Measurements from ENCODE around the gene ETV1. TPM values are rescaled to one million over a fixed set of nuclear protein-coding genes. Genes with fewer than 3 reads are reported as not detected.

The ETV1 gene
- total RNA-seq, 1 experiment from 2014 or later: 11.9 TPM

GRCh38 chr7:13879994-13880686 is 109.3 kb downstream of the ETV1 start:
- DNase-seq (ENCODE audit: low read depth): peak; percentile 87

DNA sequence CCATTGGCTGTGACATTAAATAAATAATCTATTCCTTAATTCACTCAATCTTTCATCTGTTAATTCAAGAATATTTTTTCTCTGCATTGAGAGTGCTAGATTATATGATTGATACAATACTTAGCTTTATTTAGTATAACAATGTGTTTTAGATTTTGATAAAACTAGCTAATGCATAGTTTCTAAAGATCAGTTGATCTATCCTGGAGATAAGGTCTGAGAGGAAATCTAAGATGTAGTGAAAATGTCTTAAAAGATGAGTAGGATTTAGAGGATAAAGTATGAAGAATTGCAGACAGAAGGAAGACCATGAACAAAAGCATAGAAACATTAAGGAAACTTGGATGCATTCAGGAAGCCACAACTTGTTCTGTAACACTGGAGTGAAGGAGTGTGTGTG is 110.3 kb downstream of the ETV1 start:
- DNase-seq (ENCODE audit: low read depth): no peak

DNA sequence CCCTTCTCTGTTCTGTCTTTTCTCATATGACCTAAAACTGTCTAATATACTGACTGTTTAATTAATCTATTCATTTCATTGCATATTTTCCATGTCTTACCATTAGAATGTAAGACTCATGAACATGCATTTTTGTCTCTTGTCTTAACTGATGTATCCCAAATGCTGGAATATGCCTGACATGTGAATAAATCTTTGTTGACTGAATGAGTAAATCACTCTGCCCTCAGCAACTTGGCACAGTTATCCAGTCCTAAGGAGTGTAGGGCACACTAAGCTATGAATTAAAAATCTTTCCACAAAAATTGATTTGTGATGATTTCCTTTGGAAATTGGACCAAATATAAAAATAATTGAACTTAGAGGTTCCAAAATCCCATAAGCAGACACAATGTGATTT is 111.3 kb downstream of the ETV1 start:
- no peak for DNase-seq (ENCODE audit: low read depth)

GRCh38 chr7:13875496-13876074 is 113.9 kb downstream of the ETV1 start:
- no peak for DNase-seq (ENCODE audit: low read depth)

DNA sequence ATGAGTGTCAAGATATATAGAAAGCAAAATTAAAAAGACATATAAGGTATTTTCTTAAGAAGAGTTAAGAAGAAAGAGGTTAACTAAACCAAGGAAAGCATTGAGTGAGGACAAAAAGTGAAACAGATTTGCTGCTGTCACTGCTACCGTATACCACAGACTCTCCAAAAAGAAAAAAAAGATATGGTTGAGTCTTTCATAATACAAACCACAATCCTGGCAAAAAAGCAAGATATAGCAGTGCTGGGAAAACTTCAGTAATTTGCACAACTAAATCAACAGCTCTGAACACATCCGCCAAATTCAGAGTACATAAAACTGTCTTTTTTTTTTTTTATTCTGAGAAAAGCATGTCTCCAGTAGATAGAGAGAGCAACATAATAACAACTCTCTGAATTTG is 114.7 kb downstream of the ETV1 start:
- peak; percentile 54 for DNase-seq (ENCODE audit: low read depth)

- DNase-seq (ENCODE audit: low read depth): no peak
These were observed 116.8 kb downstream of the ETV1 start for GRCh38 chr7:13872709-13873108.

DNA sequence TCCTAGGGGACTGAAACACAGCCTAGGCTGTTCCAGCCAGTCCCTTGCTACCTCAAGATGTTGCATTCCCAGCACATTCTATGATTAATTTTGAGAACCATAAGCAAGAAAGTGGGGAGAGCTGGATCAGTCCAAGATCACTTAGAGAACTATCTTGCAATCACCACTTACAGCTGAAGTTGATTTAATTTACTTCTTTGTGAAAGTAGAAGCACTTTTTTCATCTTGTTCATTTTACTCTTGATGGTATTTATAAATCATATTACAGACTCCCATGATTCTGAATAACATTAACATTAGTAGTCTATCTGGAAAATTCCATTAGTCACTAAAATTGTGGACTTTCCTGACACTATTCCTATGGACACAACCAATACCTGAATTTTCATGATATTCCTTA is 118.5 kb downstream of the ETV1 start:
- DNase-seq (ENCODE audit: low read depth): no peak

DNA sequence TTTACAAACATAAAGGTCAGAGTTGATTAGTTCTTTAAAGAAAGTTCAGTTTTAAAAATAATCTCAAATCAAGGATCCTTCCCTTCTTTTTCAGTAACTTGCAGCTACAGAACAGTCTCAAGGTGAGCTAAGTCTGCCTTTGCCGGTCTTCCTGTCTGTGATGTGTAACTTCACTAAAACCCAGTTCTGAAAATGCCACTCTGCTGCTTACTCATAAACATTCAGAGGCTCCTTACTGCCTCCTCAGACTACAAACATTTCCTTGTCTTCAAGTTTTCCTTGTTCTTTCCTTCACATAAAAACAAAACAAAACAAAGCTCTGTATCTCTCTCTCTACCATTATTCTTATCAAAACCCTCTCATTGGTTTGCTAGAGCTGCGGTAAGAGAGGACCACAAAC is 128.7 kb downstream of the ETV1 start:
- no peak for DNase-seq (ENCODE audit: low read depth)

DNA sequence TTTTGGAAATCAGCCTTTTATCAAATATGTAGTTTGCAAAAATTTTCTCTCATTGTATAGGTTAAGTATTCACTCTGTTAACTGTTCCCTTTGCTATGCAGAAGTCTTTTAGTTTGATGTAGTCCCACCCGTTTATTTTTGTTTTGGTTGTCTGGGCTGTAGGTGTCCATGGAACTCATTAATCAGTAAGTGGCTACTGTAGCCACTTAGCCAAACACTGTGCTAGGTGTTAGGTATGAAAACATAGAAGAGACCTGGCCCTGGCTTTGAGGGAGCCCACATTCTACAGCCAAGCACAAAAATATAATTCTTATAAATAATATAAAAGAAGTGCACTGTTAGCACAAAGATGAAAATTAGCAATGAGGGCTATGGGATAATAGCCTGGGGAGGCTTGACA is 133.5 kb downstream of the ETV1 start:
- no peak for DNase-seq (ENCODE audit: low read depth)

GRCh38 chr7:13852281-13852968 is 137.0 kb downstream of the ETV1 start:
- DNase-seq (ENCODE audit: low read depth): no peak

- DNase-seq (ENCODE audit: low read depth): peak; percentile 40
These were observed 137.7 kb downstream of the ETV1 start for GRCh38 chr7:13851736-13852135.

DNA sequence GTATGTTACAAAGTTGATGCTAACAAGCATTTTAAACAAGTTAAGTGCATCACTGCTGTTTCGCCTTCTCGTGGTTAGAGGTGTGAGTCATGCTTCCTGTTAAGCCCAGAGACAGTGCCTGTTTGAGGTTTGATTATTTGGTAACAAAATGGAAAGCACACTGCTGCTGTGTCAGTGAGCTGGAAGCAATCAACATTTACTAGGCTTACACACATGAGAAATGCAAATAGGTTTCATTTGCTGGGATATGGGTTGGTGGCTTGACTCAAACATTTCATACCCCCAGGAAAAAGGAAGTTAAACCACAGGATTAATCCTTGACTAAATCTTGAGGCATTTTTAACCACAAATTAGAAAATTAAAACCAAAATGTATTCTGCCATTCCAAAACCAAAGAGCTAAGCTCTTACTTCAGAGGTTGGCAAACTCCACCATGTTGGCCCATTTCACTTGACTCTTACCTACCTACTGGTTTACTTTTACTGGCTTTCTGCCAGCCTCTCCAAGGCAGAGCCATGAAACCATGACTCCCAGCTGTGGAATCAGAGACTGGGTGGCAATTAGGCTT is 139.2 kb downstream of the ETV1 start:
- peak; percentile 99 for DNase-seq (ENCODE audit: low read depth)

- no peak for DNase-seq (ENCODE audit: low read depth)
These were observed 140.1 kb downstream of the ETV1 start for GRCh38 chr7:13849163-13849892.

- DNase-seq (ENCODE audit: low read depth): no peak
These were observed 140.8 kb downstream of the ETV1 start for GRCh38 chr7:13848681-13849131.

DNA sequence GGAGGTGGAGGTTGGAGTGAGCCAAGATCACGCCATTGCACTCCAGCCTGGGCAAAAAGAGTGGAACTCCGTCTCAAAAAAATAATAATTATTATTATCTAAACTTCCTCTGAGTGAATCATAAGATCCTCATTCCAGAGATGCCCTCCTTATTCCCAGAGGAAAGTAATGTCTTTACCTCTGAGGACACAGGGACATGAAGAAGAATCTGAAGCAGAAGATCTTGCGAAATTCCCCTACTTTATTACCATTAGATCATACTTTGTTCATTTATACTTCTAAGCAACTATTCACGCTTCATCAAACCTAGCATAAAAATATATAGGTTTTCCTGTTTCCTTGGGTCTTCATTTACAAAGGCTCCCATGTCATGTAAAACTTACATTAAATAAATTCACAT is 143.1 kb downstream of the ETV1 start:
- no peak for DNase-seq (ENCODE audit: low read depth)

DNA sequence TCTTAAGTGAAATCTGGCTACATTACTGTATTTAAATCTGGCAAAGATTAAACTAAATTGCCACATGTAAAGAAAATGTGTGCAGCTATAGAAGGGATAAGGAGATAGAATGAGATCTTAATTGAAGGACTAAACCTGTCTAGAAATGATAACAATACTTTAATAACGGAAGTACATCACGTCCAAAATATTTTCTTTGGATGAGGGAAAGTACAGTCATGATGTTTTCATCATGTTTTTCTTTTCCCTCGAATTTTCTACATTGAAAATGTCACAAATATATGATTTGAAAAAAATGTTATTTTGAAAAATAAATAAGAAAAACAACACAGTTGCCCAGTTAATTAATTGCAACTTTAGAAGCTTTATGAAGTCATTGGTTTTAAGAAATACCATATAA is 143.9 kb downstream of the ETV1 start:
- DNase-seq (ENCODE audit: low read depth): no peak

DNA sequence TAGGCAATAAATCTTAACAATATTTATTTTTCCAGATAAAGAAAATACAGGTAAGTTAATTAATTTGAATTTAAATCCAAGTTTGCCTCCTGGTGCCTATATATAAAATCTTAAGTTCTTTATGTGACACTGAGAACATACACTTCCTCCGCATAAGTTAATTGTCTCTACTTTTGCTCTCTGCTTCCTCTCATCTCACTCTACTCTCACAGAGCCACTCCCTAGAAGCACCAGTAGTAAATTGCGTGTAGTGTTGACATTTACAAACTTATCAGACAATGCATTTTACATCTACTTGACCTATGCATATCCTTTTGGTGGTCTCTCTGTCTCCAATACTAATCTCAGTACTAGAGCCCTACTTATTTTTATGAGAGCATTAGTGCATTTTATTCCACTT is 144.5 kb downstream of the ETV1 start:
- no peak for DNase-seq (ENCODE audit: low read depth)

- no peak for DNase-seq (ENCODE audit: low read depth)
These were observed 148.2 kb downstream of the ETV1 start for GRCh38 chr7:13841284-13841683.
